KOPT-K1 (cell line): ENCODE data around the gene EFCAB8.
"Not testable (repeated sequence)": the region's sequence is repeated elsewhere in the genome, so short reads cannot be mapped to it uniquely, and the experiment has no call there.

ENCODE experiments used
- H3K27ac ChIP-seq: fragments of 200-600 bp; sonication (generic); 2 replicates; pipeline ENCODE4 v1.5.1; 2016; ENCODE audit warnings: antibody characterized with exemption, mild to moderate bottlenecking, low read depth, low read length; ENCODE audit not compliant: poor library complexity, severe bottlenecking
- H3K36me3 ChIP-seq: fragments of 200-600 bp; sonication (generic); 2 replicates; pipeline ENCODE4 v1.5.1; 2017; ENCODE audit warnings: antibody characterized with exemption, mild to moderate bottlenecking, low read length, moderate library complexity; ENCODE audit not compliant: insufficient read depth
- H3K9me3 ChIP-seq: fragments of 200-600 bp; sonication (generic); 2 replicates; pipeline ENCODE4 v1.5.1; 2017; ENCODE audit warnings: antibody characterized with exemption, low read length, mild to moderate bottlenecking; ENCODE audit not compliant: insufficient read depth, poor library complexity, severe bottlenecking

The EFCAB8 gene

DNA sequence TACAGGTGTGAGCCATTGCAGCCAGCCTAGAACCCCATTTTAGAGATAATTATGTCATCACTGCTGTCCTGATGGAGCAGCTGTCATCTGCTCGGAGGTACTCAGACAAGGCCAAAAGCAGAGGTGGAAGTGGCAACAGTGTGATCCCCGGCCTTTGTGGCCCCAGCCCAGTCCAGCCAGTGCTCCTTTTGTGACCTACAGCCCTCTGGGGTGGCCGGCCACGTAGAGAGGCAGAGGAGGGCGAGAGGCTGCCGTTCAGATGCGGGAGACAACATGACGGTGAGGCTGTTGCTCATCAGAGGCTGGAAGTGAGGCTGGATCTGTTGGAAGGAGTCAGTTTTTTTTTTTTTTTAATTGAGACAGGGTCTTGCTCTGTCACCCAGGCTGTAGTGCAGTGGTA is 32.8 kb downstream of the EFCAB8 start:
- H3K27ac ChIP-seq: no peak overlapping the region
- H3K9me3 ChIP-seq: no peaks in the 10 kb centered on the region
- H3K36me3 ChIP-seq: no peaks in the 10 kb centered on the region

DNA sequence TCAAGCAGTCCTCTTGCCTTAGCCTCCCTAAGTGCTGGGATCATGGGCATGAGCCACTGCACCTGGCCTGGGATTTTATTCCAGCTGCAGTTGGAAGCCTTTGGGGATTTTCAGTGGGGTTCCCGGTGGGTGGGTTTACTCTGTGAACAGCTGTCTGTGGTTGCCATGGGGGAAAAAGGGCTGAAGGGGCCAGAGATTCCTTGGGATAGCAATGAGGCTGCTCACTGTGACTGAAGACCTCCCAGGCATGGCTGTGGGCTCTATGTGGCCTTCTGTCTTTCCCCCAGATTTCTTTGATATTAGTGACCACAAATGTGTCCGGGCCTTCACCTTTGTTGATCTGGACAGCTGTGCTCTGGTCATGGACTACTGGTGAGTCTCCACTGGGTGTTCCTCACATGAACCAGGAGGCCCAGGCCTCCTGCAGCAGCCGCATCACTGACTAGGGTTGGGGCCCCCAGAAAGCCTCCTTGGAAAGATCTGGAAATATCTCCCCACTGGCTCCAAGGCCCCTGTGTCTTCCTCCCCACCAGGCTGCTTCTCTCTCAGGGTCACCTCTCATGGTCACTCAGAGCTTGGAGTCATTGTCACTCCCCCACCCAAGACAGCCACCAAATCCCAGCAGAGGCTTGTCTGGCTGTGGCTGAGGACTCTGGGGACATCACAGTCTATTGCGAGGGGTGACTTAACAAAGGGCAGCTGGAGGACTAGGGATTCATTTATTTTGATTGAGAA is 33.4 kb downstream of the EFCAB8 start:
- Histone ChIP-seq H3K9me3 (no peaks in the 10 kb centered on the region), H3K36me3 (no peaks in the 10 kb centered on the region), H3K27ac (no peak overlapping the region)

DNA sequence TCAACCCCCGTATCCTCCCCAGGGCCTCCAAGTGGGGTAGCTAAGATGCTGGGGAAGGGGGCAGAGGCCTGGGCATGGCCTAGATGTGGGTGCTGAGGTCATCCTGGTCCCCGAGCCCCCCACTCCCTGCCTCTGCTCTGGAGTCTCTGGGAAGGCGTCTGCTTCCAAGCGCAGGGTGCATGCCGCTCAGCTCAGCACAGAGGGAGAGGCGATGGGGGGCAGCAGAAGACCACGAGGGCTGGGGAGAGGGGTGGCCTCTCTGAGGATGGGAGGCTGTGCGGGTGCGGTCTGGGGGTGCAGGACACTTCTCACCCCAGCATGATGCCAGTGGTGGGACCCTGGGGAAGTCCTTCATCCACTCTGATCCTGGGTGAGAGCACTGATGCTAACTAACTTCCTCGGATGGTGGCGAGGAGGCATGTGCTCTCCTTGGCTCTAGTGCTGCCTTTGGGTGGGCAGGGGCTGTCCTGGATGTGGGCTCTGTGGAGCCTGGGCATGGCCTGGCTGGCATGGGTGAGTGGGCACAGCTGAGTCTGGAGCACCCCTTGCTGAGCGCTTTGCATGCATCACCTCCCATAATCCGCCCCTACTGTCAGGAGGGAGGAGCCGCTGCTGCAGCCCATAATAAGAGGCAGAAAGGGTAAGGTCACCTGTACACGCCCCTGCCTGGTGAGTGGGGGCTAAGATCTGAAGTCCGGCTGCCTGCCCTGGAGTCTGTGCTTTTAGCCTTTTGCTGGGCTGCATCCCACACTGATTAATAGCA is 34.7 kb downstream of the EFCAB8 start:
- Histone ChIP-seq H3K9me3 (no peaks in the 10 kb centered on the region), H3K36me3 (no peaks in the 10 kb centered on the region), H3K27ac (no peak overlapping the region)

DNA sequence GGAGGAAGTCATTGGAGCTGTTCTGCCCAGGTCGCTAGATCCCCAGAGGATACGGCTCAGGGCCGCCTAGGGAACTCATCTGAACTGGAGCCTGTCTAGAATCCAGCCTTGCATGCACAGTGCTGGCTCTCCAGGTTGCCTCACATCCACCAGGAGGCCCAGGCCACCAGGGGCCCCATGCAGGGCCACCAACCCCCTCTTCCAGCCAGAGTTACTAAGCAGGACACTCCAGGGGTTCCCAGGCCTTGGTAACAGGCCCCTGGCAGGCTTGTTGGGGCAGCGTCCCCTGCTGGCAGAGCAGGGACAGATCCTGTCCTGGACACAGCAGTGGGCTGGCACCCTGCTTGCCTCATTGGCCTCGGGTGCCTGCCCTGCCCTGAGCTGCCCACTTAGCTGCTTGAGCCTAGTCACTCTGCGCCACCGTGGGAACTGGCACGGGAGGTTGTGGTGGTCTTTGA is 35.3 kb downstream of the EFCAB8 start:
- H3K36me3 ChIP-seq: no peaks in the 10 kb centered on the region
- no peak overlapping the region for H3K27ac ChIP-seq
- H3K9me3 ChIP-seq: no peaks in the 10 kb centered on the region

DNA sequence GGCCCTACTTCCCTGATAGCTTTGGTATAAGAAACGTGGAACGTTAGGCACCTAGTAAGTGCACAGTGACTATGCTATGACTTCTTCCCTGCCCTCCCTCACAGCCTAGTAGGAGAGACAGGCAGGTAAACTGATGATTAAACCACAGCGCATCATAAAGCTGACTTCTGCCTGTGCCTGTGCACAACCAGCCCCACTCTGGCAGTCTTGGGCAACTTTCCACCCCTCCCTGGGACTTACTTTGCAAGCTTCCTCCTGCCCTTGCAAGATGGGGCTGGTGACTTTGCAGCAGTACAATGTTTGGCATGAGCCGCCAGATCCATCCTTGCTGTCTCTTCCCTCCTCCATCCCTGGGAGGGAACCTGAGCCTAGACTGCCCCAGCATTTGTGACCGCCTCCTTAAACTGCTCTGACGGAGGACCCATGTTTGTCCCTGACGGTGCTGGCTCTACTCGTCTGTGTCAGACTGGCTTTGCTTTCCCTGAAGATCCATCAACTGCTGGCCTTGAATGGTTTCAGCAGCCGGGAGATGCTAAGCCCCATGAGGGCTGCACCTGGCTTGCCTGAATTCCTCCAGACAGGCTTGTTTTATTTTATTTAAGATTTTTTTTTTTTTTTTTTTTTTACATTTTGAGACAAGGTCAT is 36.1 kb downstream of the EFCAB8 start:
- Histone ChIP-seq H3K27ac (no peak overlapping the region), H3K36me3 (no peaks in the 10 kb centered on the region), H3K9me3 (no peaks in the 10 kb centered on the region)

DNA sequence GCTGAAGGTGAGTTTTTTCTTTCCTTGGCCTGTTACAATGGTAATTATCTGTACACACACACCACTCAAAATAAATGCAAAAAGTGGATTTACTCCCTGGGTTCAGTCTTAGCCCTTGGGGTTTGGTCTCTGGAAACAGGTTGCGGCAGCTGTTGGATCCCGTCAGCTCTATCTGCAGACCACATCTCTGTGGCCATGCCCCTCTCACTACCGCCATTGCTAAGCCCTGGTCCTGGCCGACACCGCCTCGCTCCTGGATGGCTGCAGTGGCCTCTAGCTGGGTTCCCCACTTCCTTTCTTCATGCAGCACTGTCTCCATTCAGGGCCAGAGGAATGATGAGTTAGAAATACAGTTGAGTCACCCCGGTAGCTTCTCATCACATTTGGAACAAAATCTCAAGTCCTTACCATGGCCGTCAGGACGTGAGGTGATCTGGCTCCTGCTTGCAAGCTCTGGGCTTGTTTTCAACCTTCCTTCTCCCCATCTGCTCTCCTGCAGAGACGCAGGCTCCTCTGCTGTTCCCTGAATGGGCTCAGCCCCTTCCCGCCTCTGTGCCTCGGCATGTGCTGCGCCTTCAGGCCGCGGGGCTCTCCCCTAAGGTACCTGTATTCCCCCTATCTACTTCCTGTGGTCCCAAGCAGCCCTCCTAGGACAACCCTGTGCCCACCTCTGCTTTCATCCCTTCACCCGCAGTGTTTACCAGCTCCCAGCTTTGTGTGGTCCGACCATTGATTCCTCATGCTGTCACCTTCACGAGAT is 38.0 kb downstream of the EFCAB8 start:
- no peak overlapping the region for H3K27ac ChIP-seq
- no peaks in the 10 kb centered on the region for H3K9me3 ChIP-seq
- H3K36me3 ChIP-seq: no peaks in the 10 kb centered on the region

DNA sequence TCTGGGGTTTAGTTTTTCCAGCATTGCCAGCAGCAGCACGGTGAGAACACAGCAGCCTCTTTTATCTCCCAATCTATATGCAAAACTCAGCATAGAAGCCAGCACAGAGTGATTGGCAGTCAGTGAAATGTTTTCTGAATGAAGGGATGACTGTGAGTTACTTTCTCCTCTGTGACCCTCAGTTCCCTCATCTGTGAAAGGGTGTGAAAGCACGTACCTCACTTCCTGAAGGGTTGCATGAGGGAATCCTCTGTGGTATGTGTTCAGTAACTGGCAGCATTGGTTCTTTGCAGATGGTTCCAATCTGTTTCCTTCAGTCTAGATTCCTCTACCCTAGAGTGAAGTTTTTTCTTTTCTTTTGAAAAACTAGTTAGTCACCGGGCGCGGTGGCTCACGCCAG is 40.0 kb downstream of the EFCAB8 start:
- H3K36me3 ChIP-seq: no peaks in the 10 kb centered on the region
- H3K9me3 ChIP-seq: no peaks in the 10 kb centered on the region
- no peak overlapping the region for H3K27ac ChIP-seq

DNA sequence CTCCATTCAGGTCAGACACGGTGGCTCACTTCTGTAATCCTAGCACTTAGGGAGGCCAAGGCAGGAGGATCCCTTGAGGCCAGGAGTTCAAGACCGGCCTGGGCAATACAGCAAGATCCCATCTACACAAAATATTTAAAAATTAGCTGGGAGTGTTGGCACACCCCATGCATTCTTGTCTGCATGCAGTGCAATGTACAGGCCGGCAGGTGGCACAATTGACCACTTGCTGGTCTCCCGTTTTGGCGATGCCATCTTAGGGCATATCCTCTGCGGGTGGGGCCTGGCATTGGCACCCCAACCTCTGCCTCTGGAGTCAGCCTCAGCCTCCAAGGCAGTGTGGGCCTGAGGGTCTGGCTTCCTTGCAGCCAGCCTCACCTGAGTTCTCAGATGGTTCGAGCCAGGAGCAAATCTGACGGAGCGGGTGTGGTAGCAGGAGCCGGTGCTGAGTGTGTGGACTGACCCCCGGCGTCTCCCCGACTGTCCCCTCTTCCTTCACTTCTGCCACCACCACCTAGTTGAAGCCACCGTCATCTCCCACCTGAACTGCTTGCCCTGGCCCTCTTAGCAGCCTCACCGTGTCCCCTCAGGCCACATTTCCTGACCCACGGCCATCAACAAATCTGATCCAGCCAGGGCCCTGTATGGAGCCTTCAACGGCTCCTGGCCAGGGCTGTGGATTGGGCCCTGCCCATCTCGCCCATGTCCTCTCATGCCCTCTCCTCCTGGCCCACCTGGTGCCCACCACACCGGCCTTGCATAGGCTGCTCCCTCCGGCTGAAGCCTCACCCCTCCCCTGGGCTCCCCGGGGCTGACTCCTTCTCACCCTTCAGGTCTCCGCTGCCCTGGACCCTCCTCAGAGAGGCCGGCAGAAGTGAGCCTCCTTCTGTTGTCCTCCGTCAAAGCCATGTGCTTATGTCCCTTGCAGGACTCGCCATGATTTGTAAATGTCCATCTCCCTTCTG is 44.0 kb downstream of the EFCAB8 start:
- peak overlapping the region; percentile 4 for H3K27ac ChIP-seq
- no peaks in the 10 kb centered on the region for H3K36me3 ChIP-seq
- H3K9me3 ChIP-seq: no peaks in the 10 kb centered on the region

DNA sequence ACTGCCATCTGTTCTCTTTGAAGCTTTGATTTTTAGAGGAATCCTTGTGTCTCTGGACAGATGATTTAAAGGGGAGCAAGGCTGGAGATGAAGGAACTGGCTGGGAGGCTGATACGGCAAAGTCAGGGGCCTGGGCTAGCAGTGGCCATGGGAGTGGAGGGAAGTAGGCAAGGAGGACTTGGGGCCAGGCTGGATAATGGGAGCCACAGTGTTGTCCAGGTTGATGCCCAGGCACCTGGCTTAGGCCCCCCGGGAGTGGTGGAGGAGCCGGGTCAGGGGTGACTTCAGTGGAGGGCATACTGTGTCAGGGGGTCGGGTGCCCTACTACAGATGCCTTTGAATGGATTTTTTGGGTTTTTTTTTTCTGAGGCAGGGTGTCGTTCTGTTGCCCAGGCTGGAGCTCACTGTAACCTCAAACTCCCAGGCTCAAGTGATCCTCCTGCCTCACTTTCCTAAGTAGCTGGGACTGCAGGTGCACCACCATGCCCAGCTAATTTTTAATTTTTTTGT is 45.0 kb downstream of the EFCAB8 start:
- no peaks in the 10 kb centered on the region for H3K9me3 ChIP-seq
- H3K36me3 ChIP-seq: no peaks in the 10 kb centered on the region
- H3K27ac ChIP-seq: no peak overlapping the region

DNA sequence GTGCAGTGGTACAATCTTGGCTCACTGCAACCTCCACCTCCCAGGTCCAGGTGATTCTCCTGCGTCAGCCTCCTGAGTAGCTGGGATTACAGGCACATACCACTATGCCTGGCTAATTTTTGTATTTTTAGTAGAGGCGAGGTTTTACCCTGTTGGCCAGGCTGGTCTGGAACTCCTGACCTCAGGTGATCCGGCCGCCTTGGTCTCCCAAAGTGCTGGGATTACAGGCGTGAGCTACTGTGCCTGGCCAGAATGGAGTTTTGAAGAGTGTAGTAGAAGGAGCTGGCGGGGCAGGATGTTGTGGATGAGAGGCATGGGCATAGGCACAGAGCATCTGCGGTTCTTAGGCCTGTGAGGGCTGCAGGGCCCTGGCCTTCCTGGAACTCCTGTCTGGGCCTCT is 46.0 kb downstream of the EFCAB8 start:
- not testable (repeated sequence) for H3K27ac ChIP-seq, H3K36me3 ChIP-seq, H3K9me3 ChIP-seq

DNA sequence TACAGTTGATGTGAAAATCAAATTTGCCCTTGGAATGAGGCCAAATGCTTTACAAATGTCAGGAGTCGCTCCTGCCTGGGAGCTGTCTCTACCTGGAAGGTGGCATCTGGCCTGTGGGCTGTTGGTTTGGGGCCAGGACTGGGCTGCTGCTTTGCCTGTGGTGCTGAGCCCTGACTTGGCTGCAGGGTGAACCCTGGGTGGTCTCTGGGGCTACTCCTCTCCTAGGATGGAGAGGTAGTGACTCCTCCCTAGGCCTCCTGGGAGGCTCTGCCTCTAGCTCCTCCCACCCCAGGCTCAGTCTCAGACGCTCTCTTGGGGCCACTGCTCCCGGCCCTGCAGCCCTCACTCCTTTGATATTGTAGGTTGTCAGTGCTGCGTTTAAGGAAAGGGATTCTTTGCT is 47.5 kb downstream of the EFCAB8 start:
- no peaks in the 10 kb centered on the region for H3K9me3 ChIP-seq
- peak overlapping the region; percentile 11 for H3K27ac ChIP-seq
- no peaks in the 10 kb centered on the region for H3K36me3 ChIP-seq

DNA sequence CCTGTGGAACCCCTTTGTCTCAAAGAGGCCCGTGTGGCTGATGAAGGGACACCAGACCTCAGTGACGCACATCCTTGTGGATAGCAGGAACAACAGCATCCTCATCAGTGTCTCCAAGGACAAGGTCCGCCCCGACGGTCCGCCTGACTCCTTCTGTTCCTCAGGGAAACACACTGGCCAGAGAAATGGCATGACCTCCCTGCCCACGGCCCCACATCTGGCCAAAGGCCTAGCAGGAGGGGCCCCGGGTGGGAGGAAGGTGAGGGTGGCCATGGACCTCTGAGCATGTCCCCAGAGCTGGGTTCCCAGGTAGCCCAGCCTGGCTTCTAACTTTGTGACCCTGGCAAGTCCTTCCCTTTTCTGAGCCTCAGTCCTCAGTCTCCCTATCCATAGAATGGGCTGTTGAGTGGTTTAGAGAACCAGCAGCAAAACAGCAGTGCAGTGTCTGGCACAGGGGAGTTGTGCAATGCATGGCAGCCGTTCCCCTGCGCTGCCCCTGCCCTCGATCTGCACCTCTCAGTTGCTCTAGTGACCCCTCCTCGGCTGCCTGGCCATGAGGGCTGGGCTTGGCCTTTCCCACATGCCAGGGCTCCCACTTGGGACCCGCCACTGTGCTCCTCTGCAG is 48.3 kb downstream of the EFCAB8 start:
- Histone ChIP-seq H3K9me3 (no peaks in the 10 kb centered on the region), H3K27ac (peak overlapping the region; percentile 11), H3K36me3 (no peaks in the 10 kb centered on the region)

DNA sequence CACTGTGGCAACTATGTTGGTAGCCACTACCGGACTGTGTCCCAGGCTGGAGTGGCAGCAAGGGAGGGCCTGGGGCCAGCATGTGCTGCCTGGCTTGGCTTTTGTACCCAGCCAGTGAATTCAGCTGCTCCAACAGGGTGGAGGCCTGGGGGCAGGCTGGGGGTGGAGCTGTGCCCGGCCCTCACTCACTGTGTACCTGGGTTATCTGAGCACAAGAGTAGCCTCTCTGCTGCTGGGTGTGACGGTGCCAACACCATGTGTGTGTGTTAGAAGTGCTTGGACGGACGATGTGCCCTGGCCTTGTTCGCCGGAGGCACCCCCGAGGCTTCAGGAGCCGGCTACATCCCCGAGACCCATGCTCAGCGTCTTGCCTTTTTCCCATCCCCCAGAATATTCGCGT is 49.2 kb downstream of the EFCAB8 start:
- Histone ChIP-seq H3K36me3 (no peaks in the 10 kb centered on the region), H3K27ac (no peak overlapping the region), H3K9me3 (no peaks in the 10 kb centered on the region)
